ENCODE data around the gene WIZ. TPM values are rescaled to one million over a fixed set of nuclear protein-coding genes. Genes with fewer than 3 reads are reported as not detected.

Gene WIZ
- polyA plus RNA-seq, 5 donors, result 19.4 to 41.7 (median 26.4) TPM

DNA sequence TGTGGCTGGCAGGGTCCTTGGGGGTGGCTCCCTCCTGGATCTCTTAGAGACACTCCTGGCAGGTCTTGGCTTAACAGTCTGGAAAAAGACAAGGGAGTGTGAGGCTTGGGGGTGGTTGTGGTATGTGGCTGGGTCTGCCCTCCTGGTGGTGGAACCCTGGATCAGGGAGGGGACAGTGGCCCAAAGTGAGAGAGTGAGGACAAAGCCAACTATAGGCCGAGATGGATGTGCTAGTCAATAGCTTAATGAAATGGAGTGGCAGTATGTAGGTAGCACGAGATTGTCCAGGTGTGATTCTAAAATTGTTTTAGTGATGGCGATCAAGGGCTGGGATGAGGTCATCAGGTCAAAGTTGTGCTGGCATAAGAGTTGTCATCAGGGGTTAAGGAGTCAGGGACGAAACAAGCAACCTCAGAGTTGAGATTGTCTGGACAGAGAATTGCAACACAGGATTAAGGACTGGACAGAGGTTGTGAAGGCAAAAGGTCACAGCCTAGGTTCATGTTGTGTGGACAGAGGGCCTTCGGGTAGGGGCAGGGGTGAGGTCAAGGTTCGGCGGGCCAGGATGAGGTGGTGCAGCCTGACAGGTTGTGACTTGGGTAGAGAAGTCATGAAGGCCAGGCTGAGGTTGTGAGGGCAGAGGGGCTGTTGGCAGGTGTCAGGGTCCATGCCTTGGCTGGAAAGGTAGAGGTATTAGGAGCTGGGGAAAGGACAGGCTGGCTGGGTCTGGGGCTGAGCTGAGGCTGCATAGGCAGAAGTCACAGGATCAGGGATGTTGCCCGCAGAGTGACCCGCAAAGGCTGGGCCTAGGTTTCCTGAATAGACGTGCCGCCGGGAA lies 19.1 kb upstream of the WIZ start:
- no peak for DNase-seq

DNA sequence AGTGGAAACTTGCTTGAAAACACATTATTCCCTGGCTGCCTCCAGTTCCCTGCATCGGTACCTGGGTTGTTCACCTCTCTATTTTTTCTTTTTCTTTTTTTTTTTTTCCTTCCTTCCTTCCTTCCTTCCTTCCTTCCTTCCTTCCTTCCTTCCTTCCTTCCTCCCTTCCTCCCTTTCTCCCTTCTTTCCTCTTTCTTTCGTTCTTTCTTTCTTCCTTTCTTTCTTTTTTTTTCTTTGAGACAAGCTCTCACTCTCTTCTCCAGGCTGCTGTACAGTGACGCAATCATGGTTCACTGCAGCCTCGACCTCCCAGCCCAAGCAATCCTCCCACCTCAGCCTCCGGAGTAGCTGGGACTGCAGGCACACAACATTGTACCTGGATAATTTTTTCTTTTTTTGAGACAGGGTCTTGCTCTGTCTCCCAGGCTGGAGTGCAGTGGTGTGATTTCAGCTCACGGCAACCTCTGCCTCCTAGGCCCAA lies 18.0 kb upstream of the WIZ start:
- no peak for DNase-seq

DNA sequence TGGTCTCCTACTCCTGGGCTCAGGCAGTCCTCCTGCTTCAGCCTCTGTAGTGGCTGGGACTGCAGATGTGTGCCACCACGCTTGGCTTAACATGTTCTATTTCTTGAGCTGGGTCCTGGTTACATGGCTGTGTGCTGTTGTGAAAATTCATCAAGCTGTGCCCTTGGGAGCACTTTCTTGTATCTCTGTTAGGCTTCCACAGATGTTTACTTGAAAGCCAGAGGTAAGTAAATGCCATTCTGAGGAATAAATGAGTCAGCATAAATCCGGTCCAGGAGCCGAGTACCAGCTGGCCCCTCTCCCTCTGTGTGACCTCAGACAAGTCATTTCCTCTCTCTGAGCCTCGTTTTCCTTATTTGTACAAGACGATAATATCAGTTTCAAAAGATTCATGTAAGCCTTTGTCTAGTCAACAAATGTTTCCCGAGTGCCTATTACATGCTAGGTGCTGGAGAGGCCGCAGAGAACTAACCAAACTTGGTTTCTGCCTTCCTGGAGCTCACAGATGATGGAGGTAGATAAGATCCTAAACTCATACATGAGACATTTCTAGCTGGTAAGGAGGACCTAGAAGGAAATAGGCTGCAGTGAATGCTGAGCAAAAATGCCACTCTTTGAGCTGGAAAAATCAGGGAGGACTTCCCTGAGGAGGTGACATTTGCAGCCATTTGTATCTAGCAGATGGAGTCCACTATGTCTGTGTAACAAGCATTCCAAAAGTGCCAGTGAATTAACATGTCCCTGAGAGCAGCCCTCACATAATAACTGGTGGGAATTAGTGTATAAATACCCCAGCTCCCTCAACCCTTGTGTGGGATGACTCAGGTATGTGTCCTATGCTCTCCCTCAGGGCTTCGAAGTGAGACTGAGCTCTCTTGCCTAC lies 17.3 kb upstream of the WIZ start:
- DNase-seq, result no peak

- no peak for DNase-seq
These were observed 14.9 kb upstream of the WIZ start, which contains the start of gene RASAL3 for GRCh38 chr19:15464394-15465385. RASAL3 (minus strand) TSS chr19:15464544; CDS start chr19:15464358, 186 bp downstream.

DNA sequence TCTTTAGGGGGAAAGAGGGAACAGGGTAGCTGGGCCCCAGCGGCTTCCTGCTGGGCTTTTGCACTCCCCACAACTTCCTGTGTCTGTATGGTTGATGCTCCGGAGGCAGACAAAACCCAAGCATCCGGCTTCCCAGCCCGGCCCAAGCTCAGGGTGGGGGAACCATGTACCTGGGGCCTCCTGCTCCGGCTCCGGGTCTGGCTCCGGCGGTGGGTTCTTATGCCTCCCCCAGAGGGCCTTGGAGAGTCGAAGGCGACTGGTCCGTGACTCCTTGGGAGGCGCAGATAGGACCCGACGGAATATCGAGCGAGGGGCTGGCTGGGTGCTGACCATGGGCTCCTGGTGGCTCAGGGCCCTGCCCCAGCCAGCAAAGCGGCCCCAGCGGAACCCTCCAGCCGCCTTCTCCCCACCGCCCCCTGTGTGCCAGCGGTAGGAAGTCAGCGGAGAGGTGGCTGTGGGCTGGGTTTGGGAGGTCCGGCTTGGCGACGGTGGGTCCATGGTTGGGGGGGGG lies 14.2 kb upstream of the WIZ start:
- DNase-seq, result no peak

GRCh38 chr19:15461694-15462093 lies 11.9 kb upstream of the WIZ start:
- DNase-seq, result no peak

- no peak for DNase-seq
These were observed 8.1 kb upstream of the WIZ start for GRCh38 chr19:15457701-15458484.

DNA sequence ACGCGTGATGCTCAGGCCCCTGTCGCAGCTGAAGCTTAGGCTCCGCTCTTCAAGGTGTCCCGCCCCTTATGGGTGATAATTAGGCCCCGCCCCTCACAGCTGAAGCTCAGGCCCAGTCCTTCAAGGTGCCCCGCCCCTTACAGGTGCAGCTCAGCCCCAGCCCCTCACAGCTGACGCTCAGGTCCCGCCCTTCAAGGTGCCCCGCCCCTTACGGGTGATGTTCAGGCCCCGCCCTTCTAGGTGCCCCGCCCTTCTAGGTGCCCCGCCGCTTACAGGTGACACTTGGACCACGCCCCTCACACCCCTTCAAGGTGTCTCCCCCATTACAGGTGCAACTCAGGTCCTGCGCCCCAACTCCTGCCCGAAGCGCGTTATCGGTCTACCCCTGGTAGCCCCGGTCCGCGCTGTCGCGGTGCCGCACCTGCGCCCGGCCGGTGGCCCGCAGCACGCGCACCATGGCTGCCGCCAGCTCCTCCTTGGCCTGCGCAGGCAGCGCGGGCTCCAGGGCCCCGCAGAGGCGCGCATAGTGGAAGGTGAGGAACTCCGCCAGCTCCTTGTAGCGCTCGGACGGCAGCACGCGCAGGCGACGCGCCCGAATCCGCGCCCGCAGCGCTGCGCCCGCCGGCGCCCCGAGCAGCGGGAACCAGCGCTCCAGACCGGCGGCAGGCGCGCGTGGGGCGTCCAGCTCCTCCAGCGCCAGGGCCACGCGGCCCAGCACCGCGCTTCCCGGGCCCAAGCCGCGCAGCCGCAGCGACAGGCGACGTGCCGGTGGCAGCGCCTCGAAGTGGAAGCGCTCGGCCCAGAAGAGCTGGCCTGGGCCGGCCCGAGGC lies 7.3 kb upstream of the WIZ start:
- no peak for DNase-seq

DNA sequence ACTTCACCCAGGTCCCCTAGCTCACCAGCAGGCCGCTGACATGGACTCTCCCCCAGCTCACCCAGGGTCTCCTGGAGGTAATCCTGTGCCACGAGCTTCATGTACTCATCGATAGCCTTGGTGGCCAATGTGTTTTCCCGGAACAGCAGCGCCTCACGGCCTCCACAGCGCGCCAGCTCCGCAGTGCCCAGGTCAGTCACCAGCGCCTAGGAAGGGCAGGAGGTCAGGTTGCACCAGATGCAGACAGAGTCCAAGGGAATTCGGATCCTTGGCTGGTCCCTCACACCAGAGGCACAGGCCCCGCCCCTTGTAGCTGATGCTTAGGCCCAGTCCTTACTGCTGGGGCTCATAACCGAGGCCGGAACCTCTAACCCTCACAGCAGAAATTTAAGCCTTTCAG lies 6.7 kb upstream of the WIZ start:
- DNase-seq, result no peak

- no peak for DNase-seq
These were observed 6.2 kb upstream of the WIZ start for GRCh38 chr19:15455996-15456395.

GRCh38 chr19:15453906-15454860 lies 4.4 kb upstream of the WIZ start:
- no peak for DNase-seq

DNA sequence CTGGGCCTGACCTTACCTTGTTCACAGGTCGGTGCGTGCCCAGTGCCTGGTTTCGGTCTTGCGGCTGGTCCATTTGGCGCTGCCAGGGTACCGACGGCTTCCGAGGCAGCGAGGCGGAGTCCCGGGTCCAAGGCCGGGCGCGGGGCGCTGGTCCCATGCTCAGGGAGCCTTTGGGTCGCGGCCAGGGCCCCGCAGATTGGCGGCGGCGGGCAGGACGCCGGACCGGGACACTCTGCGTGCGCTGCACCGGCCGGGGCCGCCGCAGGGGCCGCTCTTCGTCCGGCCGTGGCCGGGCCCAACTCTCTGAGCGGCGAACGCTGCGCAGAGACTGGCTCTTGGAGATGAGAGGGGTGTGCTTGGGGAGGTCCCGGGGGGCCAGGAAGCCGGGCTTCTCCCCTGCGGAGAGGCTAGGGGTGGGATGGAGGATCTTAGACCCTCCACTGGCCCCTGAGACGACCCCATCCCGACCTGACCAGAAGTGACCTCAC lies 3.4 kb upstream of the WIZ start:
- no peak for DNase-seq

GRCh38 chr19:15452111-15453047 lies 2.6 kb upstream of the WIZ start:
- DNase-seq, result peak; percentile 63 to 67

- no peak for DNase-seq
These were observed 753 bp upstream of the WIZ start for GRCh38 chr19:15450528-15450890.

GRCh38 chr19:15448778-15449619 lies 757 bp downstream of the WIZ start:
- no peak for DNase-seq
